Measurements from ENCODE around the gene BMPR1B. TPM values are rescaled to one million over a fixed set of nuclear protein-coding genes. Genes with fewer than 3 reads are reported as not detected.

The BMPR1B gene
- total RNA-seq, 1 donor from 2014 or later, result not detected

GRCh38 chr4:95105983-95106382 lies 348.2 kb downstream of the BMPR1B start:
- Mint-ChIP-seq H3K4me3 (no peak overlapping the region), H3K9me3 (no peaks in the 10 kb centered on the region), H3K27ac (no peak overlapping the region), H3K4me1 (no peaks in the 10 kb centered on the region), H3K27me3 (peaks cover 3% of the 10 kb centered on the region), H3K36me3 (ENCODE audit: low read depth) (no peaks in the 10 kb centered on the region)
- intact Hi-C loops (cut with micrococcal nuclease), result no loop called here
- POLR2A ChIA-PET, result no interaction called here
- DNase-seq (no peak), ATAC-seq (ENCODE audit: low read depth) (no peak)
- CTCF ChIA-PET, result no interaction called here
- TF ChIP-seq CTCF (IDR thresholded peaks at IDR 0.05), result no peak

GRCh38 chr4:95106408-95106928 lies 348.7 kb downstream of the BMPR1B start:
- ATAC-seq (ENCODE audit: low read depth) (no peak), DNase-seq (no peak)
- CTCF ChIA-PET, result no interaction called here
- H3K27me3 Mint-ChIP-seq, result peaks cover 3% of the 10 kb centered on the region
- no peaks in the 10 kb centered on the region for H3K4me1 Mint-ChIP-seq
- intact Hi-C loops (cut with micrococcal nuclease), result no loop called here
- H3K36me3 Mint-ChIP-seq (ENCODE audit: low read depth), result no peaks in the 10 kb centered on the region
- H3K4me3 Mint-ChIP-seq, result no peak overlapping the region
- no peak for TF ChIP-seq CTCF (IDR thresholded peaks at IDR 0.05)
- POLR2A ChIA-PET, result no interaction called here
- H3K27ac Mint-ChIP-seq, result no peak overlapping the region
- no peaks in the 10 kb centered on the region for H3K9me3 Mint-ChIP-seq

- DNase-seq (no peak), ATAC-seq (ENCODE audit: low read depth) (no peak)
- H3K36me3 Mint-ChIP-seq (ENCODE audit: low read depth), result no peaks in the 10 kb centered on the region
- no peaks in the 10 kb centered on the region for H3K9me3 Mint-ChIP-seq
- intact Hi-C loops (cut with micrococcal nuclease), result no loop called here
- POLR2A ChIA-PET, result no interaction called here
- no peak overlapping the region for H3K4me3 Mint-ChIP-seq
- peaks cover 3% of the 10 kb centered on the region for H3K27me3 Mint-ChIP-seq
- no peak for TF ChIP-seq CTCF (IDR thresholded peaks at IDR 0.05)
- CTCF ChIA-PET, result no interaction called here
- no peak overlapping the region for H3K27ac Mint-ChIP-seq
- no peaks in the 10 kb centered on the region for H3K4me1 Mint-ChIP-seq
Measured at GRCh38 chr4:95107004-95107403, 349.2 kb downstream of the BMPR1B start.

GRCh38 chr4:95107635-95108034 lies 349.9 kb downstream of the BMPR1B start:
- peaks cover 3% of the 10 kb centered on the region for H3K27me3 Mint-ChIP-seq
- H3K27ac Mint-ChIP-seq, result no peak overlapping the region
- H3K9me3 Mint-ChIP-seq, result no peaks in the 10 kb centered on the region
- DNase-seq, result no peak
- H3K4me3 Mint-ChIP-seq, result no peak overlapping the region
- no peak for ATAC-seq (ENCODE audit: low read depth)
- CTCF ChIA-PET, result no interaction called here
- POLR2A ChIA-PET, result no interaction called here
- intact Hi-C loops (cut with micrococcal nuclease), result no loop called here
- TF ChIP-seq CTCF (IDR thresholded peaks at IDR 0.05), result no peak
- no peaks in the 10 kb centered on the region for H3K4me1 Mint-ChIP-seq
- H3K36me3 Mint-ChIP-seq (ENCODE audit: low read depth), result no peaks in the 10 kb centered on the region

GRCh38 chr4:95108883-95109421 lies 351.2 kb downstream of the BMPR1B start:
- ChIA-PET CTCF (no interaction called here), POLR2A (no interaction called here)
- ATAC-seq (ENCODE audit: low read depth), result no peak
- H3K4me1 Mint-ChIP-seq, result no peaks in the 10 kb centered on the region
- no peak overlapping the region for H3K4me3 Mint-ChIP-seq
- no peaks in the 10 kb centered on the region for H3K36me3 Mint-ChIP-seq (ENCODE audit: low read depth)
- no peak for DNase-seq
- TF ChIP-seq CTCF (IDR thresholded peaks at IDR 0.05), result no peak
- H3K9me3 Mint-ChIP-seq, result no peaks in the 10 kb centered on the region
- H3K27me3 Mint-ChIP-seq, result peaks cover 3% of the 10 kb centered on the region
- intact Hi-C loops (cut with micrococcal nuclease), result no loop called here
- H3K27ac Mint-ChIP-seq, result no peak overlapping the region
